Activated naive CD8-positive, alpha-beta T cell (primary cell): Measurements from ENCODE around the gene STRBP.
"Not testable (repeated sequence)": the region's sequence is repeated elsewhere in the genome, so short reads cannot be mapped to it uniquely, and the experiment has no call there.

ENCODE experiments used
- H3K27ac Mint-ChIP-seq: one replicate; pipeline ENCODE4 v1.8.0; 2021; ENCODE audit warnings: mixed read lengths
- H3K27me3 Mint-ChIP-seq: one replicate; pipeline ENCODE4 v1.8.0; 2021; ENCODE audit warnings: mixed read lengths
- H3K36me3 Mint-ChIP-seq: one replicate; pipeline ENCODE4 v1.8.0; 2021; ENCODE audit warnings: mixed read lengths
- H3K4me1 Mint-ChIP-seq: one replicate; pipeline ENCODE4 v1.8.0; 2021; ENCODE audit warnings: low read depth, mixed read lengths
- H3K4me3 Mint-ChIP-seq: one replicate; pipeline ENCODE4 v1.8.0; 2021; ENCODE audit warnings: mild to moderate bottlenecking, mixed read lengths
- H3K9me3 Mint-ChIP-seq: one replicate; pipeline ENCODE4 v1.8.0; 2021; ENCODE audit warnings: low read depth, mixed read lengths

Gene STRBP

GRCh38 chr9:123208626-123209174 lies 59.7 kb downstream of the STRBP start:
- Mint-ChIP-seq H3K27ac (peak overlapping the region; percentile 18), H3K9me3 (no peaks in the 10 kb centered on the region), H3K4me3 (no peak overlapping the region), H3K36me3 (peaks cover 6% of the 10 kb centered on the region), H3K27me3 (no peaks in the 10 kb centered on the region), H3K4me1 (no peaks in the 10 kb centered on the region)

GRCh38 chr9:123206065-123206464 lies 62.3 kb downstream of the STRBP start:
- H3K4me1 Mint-ChIP-seq = no peaks in the 10 kb centered on the region
- peaks cover 2% of the 10 kb centered on the region for H3K36me3 Mint-ChIP-seq
- H3K27me3 Mint-ChIP-seq = no peaks in the 10 kb centered on the region
- no peak overlapping the region for H3K4me3 Mint-ChIP-seq
- no peak overlapping the region for H3K27ac Mint-ChIP-seq
- H3K9me3 Mint-ChIP-seq = peaks cover under 1% of the 10 kb centered on the region

GRCh38 chr9:123201083-123201482 lies 67.3 kb downstream of the STRBP start:
- Mint-ChIP-seq H3K27ac (no peak overlapping the region), H3K9me3 (peaks cover 7% of the 10 kb centered on the region), H3K4me1 (no peaks in the 10 kb centered on the region), H3K27me3 (no peaks in the 10 kb centered on the region), H3K4me3 (no peak overlapping the region), H3K36me3 (peaks cover 13% of the 10 kb centered on the region)

GRCh38 chr9:123200469-123200868 lies 67.9 kb downstream of the STRBP start:
- H3K4me3 Mint-ChIP-seq, H3K27me3 Mint-ChIP-seq, H3K27ac Mint-ChIP-seq, H3K9me3 Mint-ChIP-seq, H3K4me1 Mint-ChIP-seq: not testable (repeated sequence)
- H3K36me3 Mint-ChIP-seq = peaks cover 13% of the 10 kb centered on the region

GRCh38 chr9:123196124-123196523 lies 72.3 kb downstream of the STRBP start:
- Mint-ChIP-seq H3K4me3 (no peak overlapping the region), H3K9me3 (peaks cover 7% of the 10 kb centered on the region), H3K4me1 (no peaks in the 10 kb centered on the region), H3K27ac (no peak overlapping the region), H3K36me3 (peaks cover 12% of the 10 kb centered on the region), H3K27me3 (no peaks in the 10 kb centered on the region)

- H3K27ac Mint-ChIP-seq = no peak overlapping the region
- H3K4me1 Mint-ChIP-seq = no peaks in the 10 kb centered on the region
- H3K9me3 Mint-ChIP-seq = peaks cover 4% of the 10 kb centered on the region
- no peaks in the 10 kb centered on the region for H3K36me3 Mint-ChIP-seq
- H3K4me3 Mint-ChIP-seq = no peak overlapping the region
- H3K27me3 Mint-ChIP-seq = no peaks in the 10 kb centered on the region
Observed at GRCh38 chr9:123194023-123194422, 74.4 kb downstream of the STRBP start.

GRCh38 chr9:123191680-123192079 lies 76.7 kb downstream of the STRBP start:
- no peak overlapping the region for H3K27ac Mint-ChIP-seq
- peaks cover 5% of the 10 kb centered on the region for H3K4me1 Mint-ChIP-seq
- no peaks in the 10 kb centered on the region for H3K36me3 Mint-ChIP-seq
- peaks cover under 1% of the 10 kb centered on the region for H3K9me3 Mint-ChIP-seq
- no peak overlapping the region for H3K4me3 Mint-ChIP-seq
- H3K27me3 Mint-ChIP-seq = no peaks in the 10 kb centered on the region

GRCh38 chr9:123191260-123191659 lies 77.1 kb downstream of the STRBP start:
- Mint-ChIP-seq H3K36me3 (no peaks in the 10 kb centered on the region), H3K27me3 (no peaks in the 10 kb centered on the region), H3K27ac (no peak overlapping the region), H3K9me3 (no peaks in the 10 kb centered on the region), H3K4me3 (no peak overlapping the region), H3K4me1 (peaks cover 7% of the 10 kb centered on the region)

GRCh38 chr9:123187131-123187530 lies 81.3 kb downstream of the STRBP start:
- H3K4me1 Mint-ChIP-seq = peaks cover 7% of the 10 kb centered on the region
- H3K36me3 Mint-ChIP-seq = peaks cover 2% of the 10 kb centered on the region
- no peaks in the 10 kb centered on the region for H3K9me3 Mint-ChIP-seq
- no peak overlapping the region for H3K4me3 Mint-ChIP-seq
- no peaks in the 10 kb centered on the region for H3K27me3 Mint-ChIP-seq
- no peak overlapping the region for H3K27ac Mint-ChIP-seq

- H3K9me3 Mint-ChIP-seq, H3K4me3 Mint-ChIP-seq, H3K4me1 Mint-ChIP-seq, H3K27me3 Mint-ChIP-seq, H3K36me3 Mint-ChIP-seq: not testable (repeated sequence)
- H3K27ac Mint-ChIP-seq = peak overlapping the region; percentile 34
Observed at GRCh38 chr9:123186029-123186428, 82.4 kb downstream of the STRBP start.

- peaks cover 26% of the 10 kb centered on the region for H3K36me3 Mint-ChIP-seq
- H3K4me3 Mint-ChIP-seq = no peak overlapping the region
- H3K4me1 Mint-ChIP-seq = peaks cover 5% of the 10 kb centered on the region
- no peak overlapping the region for H3K27ac Mint-ChIP-seq
- H3K27me3 Mint-ChIP-seq = no peaks in the 10 kb centered on the region
- H3K9me3 Mint-ChIP-seq = no peaks in the 10 kb centered on the region
Observed at GRCh38 chr9:123176949-123177348, 91.4 kb downstream of the STRBP start.

GRCh38 chr9:123175854-123176629 lies 92.3 kb downstream of the STRBP start:
- Mint-ChIP-seq H3K27ac (no peak overlapping the region), H3K9me3 (no peaks in the 10 kb centered on the region), H3K4me3 (no peak overlapping the region), H3K36me3 (peaks cover 27% of the 10 kb centered on the region), H3K27me3 (no peaks in the 10 kb centered on the region), H3K4me1 (peaks cover 5% of the 10 kb centered on the region)

GRCh38 chr9:123174887-123175518 lies 93.4 kb downstream of the STRBP start:
- H3K4me3 Mint-ChIP-seq = no peak overlapping the region
- H3K9me3 Mint-ChIP-seq = no peaks in the 10 kb centered on the region
- H3K4me1 Mint-ChIP-seq = peaks cover 5% of the 10 kb centered on the region
- H3K27ac Mint-ChIP-seq = no peak overlapping the region
- H3K36me3 Mint-ChIP-seq = peaks cover 24% of the 10 kb centered on the region
- H3K27me3 Mint-ChIP-seq = no peaks in the 10 kb centered on the region

GRCh38 chr9:123174079-123174478 lies 94.3 kb downstream of the STRBP start:
- peaks cover 22% of the 10 kb centered on the region for H3K36me3 Mint-ChIP-seq
- H3K4me1 Mint-ChIP-seq = peaks cover 5% of the 10 kb centered on the region
- H3K9me3 Mint-ChIP-seq = no peaks in the 10 kb centered on the region
- no peak overlapping the region for H3K27ac Mint-ChIP-seq
- H3K27me3 Mint-ChIP-seq = no peaks in the 10 kb centered on the region
- no peak overlapping the region for H3K4me3 Mint-ChIP-seq

- Mint-ChIP-seq H3K4me3 (no peak overlapping the region), H3K4me1 (peaks cover 2% of the 10 kb centered on the region), H3K27ac (no peak overlapping the region), H3K9me3 (no peaks in the 10 kb centered on the region), H3K27me3 (no peaks in the 10 kb centered on the region), H3K36me3 (peaks cover 18% of the 10 kb centered on the region)
Observed at GRCh38 chr9:123169926-123170325, 98.5 kb downstream of the STRBP start.
